Measurements from ENCODE around the gene TRAM2.

GRCh38 chr6:52522655-52523054 lies 54.2 kb downstream of the TRAM2 start:
- TF ChIP-seq NR1H2 (CRISPR knock-in tag; IDR thresholded peaks at IDR 0.05) (no peak), BHLHE40 (IDR thresholded peaks at IDR 0.05; ENCODE audit: low read length) (no peak), CTCF (IDR thresholded peaks at IDR 0.05 in 2 of 3, conservative IDR thresholded peaks at IDR 0.05 in 1 of 3; ENCODE audit: insufficient read depth in 2 of 3, low read depth in 1 of 3, low read length in 3 of 3) (no peak), NFRKB (IDR thresholded peaks at IDR 0.05; ENCODE audit: low read depth) (no peak), EZH2 (IDR thresholded peaks at IDR 0.05; ENCODE audit: borderline replicate concordance, low read depth, low read length) (no peak), POLR2A (conservative IDR thresholded peaks at IDR 0.05) (no peak), SLC30A9 (CRISPR knock-in tag; IDR thresholded peaks at IDR 0.05) (no peak), CBX1 (IDR thresholded peaks at IDR 0.05; ENCODE audit: low read depth) (no peak), POLR2AphosphoS5 (IDR thresholded peaks at IDR 0.05; ENCODE audit: control insufficient read depth, insufficient read depth, low read depth, low read length) (no peak), REST (IDR thresholded peaks at IDR 0.05; ENCODE audit: borderline replicate concordance) (no peak), REST (CRISPR knock-in tag; IDR thresholded peaks at IDR 0.05; ENCODE audit: low read depth) (no peak)
